ENCODE results near the gene GFOD2.

GRCh38 chr16:67658849-67659674 is 60.1 kb downstream of the GFOD2 start:
- TF ChIP-seq CTCF (IDR thresholded peaks at IDR 0.05 in 4 of 5, conservative IDR thresholded peaks at IDR 0.05 in 1 of 5) (no peak), POLR2A (IDR thresholded peaks at IDR 0.05) (no peak)

Data from gastrocnemius medialis (tissue), 4 donors.